Activated CD4-positive, alpha-beta T cell treated with anti-CD3 and anti-CD28 coated beads, Interleukin-2, Interleukin-6, amounts not matched to agents 100 ng/mL and 50 ng/mL, durations not matched to agents 16 hours and 8 hours (primary cell): ENCODE data around the gene SAMD4A.

Experiments
- DNase-seq: peaks from one replicate; pipeline ENCODE4 v3.0.0-alpha.2; 2020

Gene SAMD4A

DNA sequence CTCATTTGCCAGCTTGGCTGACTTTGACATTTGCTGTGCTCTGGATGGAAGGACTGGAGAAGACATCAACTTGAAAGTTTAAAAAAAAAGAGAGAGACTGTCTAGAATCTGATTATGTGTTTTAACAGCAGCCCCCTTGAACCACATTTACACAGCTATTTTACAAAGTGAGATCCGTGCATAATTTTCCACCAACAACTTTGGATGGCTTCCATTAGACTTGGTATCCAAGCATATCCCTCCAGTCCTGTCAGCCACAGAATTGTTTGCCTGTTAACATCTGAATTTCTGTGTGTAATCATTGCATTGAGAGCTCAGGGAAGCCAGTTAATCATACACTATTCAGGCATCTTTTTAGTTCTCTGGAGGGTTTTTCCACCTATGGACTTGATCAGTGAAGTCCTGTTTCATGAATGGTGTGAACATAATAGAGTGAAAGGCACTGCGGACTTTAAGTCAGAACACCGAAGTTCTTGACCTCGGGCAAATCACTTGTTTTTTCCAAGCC is 93.7 kb downstream of the SAMD4A start:
- DNase-seq = no peak

DNA sequence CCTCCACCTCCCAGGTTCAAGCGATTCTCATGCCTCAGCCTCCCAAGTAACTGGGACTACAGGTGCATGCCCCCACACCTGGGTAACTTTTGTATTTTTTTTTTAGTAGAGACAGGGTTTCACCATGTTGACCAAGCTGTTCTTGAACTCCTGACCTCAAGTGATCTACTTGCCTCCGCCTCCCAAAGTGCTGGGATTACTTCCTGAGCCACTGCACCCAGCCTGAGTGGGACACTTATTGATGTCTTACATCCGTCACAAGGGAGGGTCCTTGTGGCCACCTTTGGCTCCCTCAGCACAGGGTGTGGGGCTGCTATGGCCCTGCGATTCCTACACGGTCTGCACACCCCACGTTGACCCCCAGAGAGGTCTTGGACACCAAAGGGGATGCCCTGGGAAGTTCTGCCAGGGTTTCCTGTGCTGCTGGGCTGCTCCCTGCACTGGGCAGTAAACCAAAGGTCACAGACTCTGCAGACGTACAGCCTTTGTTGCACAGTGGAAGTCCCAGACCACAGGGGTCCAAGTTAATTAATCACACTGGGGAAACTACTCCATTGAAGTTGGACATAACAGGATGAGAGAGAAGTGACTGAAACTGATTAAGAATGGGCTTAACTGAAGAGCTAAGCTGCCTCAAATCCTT is 95.7 kb downstream of the SAMD4A start:
- DNase-seq = no peak

DNA sequence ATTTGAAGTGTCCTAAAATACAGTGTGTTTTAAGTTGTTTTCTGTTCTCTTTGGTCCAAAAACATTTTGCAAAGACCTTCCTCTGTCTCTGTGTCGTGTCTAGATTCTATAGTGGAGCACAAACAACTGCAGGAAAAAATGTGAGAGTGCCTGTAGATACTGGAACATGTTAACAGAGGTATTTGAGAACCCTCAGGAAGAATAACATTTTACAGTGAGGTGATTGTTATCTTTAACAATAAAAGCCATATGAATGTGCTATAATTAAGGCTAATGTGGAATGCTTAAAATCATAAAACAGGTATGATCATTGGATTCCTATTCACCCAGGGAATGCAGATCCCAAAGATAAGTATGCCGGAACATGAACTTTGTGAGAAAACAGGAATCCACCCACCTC is 98.0 kb downstream of the SAMD4A start:
- no peak for DNase-seq

DNA sequence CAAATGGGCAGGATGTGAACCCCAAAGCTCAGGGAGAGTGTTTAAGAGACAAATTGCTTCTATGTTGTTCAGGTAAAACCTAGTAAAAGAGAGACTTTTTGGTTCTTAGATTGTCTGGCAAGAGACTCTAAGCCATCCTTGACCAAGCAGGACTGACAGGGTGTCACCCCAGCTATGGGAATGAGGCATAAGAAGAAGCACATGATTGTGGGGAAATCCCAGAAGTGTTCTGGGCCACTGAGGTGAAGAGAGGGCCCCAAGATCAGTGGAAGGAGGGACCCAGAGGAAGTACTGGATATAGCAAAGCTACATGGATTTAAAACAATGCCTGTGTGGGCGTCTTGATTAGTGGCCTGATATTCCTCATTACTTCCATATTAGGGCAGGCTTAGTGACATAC is 99.0 kb downstream of the SAMD4A start:
- no peak for DNase-seq

DNA sequence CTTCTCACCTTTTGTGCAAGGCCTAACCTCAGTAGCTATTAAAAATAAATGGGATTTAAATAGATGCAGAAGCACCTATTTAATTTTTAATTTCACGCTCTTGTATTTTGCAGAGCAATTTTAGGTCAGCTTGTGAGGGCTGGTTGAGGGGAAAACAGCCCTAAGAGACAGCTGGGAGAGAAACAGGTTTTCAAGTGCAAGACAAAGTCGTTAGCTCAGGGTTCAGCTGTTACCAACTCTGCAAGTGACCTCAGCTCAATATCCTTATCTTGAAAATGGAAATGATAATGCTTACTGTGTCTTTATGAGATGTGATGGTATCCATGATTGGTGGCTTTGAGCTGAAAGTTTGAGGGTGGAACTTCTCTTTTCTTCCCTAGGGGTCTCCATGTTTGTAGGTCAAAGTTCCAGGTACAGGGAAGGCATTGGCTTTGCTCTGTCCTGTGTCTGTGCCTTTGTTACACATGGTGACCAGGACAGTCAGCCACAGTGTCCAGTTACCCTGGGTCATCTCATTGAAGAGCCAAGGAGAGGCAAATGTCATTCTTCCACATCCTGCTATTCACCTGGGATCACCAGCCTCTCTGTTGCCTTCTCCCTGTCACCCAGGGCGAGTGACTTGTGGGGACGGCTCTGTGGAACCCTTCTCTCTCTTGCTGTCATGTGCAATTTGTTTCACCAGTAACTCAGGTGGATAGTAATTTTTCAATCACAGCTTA is 100.3 kb downstream of the SAMD4A start:
- no peak for DNase-seq

DNA sequence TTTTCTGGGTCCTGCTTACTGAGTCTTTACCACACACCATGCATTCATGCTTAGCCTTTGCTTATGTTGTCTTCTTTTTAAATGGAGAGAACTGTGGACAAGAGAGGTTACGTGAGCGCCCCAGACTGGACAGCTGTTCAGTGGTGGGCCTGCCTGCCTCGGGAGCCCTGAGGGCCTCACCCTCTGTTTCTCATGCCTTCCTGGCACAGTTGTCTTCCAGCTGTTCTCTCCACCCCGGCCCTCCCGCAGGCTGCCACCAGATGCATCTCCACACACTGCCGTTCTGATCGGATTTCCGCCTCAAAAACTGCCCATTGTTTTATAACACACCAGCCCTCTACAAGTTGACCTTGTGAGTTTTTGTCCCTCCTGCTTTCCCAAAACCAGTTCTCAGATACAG is 100.8 kb downstream of the SAMD4A start:
- DNase-seq = no peak

DNA sequence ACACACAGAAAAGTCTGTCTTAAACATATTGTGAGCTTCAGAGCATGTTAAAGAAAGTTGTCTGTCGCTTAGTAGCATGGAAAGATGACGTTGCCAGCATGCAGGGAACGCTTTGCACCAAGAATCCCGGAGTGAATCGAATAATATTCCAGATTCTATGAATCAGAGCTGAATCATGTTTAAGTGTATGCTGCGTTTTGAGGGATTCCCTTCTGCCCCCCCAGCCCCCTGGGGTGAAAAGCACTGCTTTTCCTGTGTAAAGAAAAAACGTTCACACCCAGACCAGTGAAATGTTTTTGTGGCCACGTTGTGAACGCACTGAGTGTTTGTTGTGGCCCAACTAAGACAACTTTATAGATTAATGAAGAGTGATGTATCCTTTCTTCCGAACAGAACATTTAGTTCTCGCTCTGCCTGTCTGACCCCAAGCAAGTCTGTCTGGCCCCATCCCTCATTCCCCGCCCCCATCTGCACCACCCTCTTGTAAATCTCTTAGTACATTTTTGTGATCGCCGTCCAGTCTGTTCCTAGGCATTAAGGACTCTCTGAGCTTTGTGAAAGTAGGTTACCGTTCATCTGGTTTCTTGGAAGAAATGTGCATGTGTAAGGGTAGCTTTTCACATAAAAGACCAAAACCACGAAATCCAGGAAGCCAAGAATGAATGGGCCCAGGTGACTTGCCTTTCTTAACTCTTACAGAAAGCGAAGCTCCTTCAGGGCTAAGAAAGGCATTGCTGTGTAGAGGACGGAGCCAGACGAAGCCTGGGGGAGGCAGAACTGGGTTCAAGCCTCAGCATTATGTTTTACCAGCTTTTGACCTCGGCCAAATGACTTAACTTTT is 103.0 kb downstream of the SAMD4A start:
- DNase-seq = peak; percentile 84

DNA sequence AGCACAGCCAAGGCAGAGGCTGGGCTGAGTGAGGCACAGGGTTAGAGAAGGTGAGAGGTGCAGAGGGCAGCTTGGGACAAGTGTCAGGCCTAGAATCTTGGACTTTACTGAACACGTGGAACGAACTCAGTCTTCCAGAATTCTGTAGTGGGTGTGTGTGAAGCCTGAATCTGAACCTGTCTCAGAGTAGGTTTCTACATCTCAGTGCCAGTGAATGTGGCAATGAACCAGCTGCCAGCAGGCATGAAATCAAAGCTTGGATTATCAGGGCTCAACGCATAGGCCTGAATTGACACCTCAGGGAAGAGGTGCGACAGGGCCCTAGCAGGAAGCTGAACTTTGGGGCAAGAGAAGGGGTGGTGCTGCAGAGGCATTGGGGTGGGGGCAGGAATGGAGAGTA is 104.6 kb downstream of the SAMD4A start:
- no peak for DNase-seq

DNA sequence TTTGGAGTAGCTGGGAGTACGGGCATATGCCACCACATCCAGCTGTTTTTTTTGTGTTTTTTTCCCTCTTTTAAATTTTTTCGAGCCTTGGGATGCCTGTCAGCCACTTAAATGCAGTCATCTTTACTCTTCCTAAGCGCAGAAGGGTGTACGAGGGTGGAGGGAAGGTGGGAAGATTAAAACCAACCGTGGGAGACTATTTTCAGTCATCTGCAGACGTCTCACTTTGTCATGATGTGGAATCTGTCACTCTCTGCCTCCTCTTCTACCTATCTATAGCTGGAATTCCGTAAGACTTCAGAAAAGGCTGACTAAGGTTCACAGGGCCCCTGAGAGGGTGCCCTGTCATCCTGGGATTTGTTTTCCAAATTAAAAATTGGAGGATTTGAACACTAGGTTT is 105.3 kb downstream of the SAMD4A start:
- DNase-seq = no peak

DNA sequence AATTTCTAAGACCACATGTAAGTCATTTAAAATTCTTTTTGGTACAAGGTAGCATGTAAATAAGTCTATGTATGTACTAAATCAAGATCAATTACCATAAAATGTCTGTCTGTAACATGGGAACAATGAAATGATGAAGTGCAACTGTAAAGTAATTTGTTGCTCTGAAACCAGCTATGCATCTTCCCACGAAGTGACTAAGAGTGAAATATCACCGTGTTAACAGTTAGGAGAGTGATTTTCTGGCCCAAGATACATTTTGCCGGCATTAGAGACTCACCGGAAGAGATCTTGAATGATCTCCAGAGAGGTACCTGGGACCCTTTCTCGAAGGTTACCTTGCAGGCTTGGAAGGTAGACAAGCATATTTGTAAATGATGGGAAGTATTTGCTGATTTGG is 105.8 kb downstream of the SAMD4A start:
- peak; percentile 71 for DNase-seq

DNA sequence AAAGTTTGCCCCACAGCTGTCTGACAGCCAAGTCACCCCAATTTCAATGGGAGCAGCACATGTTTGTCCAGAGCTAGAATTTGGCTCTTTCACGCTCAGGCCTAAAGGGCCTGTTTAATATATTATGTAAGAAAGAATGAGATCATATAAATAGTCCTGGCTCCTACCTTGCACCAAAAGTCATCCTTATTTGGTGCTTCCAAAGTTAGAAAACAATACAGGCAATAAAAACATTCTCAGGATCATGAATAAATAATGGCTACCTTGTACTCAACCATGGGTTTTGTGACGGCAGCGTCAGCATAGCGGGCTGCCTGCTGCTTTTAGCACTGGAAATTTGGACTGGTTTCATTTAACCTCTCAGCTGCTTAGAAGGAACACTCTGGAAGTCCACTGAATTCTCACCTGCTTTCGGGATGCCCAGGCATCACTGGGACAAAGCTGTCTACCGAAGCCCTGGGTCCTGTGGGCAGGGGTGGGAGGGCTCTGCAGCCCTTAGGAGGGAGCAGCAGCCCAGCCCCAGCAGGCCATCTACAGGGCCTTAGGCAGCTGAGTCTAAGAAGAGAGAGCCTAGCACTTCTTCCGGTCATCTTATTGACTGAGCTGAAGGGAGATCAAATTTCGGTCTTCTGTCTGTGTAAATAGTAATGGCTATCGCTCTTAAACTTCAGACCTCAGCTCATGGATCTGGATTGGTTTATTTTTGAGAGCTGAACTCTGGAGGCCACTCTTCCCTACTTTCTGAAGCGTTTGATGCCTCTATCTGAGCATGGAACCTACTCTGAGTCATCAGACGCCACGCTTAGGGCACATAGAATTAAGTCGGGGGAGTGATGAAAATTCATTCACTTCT is 106.5 kb downstream of the SAMD4A start:
- DNase-seq = no peak

DNA sequence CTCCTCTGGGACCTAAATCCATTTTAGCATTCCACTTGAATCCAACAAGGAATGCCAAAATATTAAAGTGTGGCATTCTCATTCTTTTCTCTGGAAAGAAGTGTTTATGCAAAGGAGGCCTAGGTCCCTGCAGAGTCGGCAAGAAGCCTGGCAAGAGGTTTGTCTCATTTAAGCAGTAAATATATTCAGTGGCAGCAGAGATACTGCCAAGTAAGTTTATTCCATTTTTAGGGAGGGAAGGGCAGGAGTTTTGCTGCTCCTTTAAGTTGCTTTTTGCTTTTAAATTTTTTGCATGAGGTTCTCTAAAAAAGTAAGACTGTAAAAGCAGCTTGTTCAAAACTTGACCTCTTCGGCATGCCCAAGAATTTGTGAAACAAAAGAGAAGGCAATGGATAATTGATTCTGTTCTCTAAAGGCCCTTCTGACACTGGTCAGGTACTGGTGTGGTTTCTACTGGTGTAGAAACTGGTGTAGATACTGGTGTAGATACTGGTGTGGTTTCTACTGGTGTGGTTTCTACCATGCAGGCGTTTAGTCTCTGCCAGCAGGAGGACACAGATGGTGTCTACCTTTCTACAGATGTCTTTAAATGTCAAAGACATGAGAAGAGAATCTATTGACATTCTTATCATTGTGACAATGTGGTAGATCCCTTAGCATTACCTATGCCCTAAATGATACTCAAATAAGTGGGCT is 107.3 kb downstream of the SAMD4A start:
- DNase-seq = peak; percentile 50

DNA sequence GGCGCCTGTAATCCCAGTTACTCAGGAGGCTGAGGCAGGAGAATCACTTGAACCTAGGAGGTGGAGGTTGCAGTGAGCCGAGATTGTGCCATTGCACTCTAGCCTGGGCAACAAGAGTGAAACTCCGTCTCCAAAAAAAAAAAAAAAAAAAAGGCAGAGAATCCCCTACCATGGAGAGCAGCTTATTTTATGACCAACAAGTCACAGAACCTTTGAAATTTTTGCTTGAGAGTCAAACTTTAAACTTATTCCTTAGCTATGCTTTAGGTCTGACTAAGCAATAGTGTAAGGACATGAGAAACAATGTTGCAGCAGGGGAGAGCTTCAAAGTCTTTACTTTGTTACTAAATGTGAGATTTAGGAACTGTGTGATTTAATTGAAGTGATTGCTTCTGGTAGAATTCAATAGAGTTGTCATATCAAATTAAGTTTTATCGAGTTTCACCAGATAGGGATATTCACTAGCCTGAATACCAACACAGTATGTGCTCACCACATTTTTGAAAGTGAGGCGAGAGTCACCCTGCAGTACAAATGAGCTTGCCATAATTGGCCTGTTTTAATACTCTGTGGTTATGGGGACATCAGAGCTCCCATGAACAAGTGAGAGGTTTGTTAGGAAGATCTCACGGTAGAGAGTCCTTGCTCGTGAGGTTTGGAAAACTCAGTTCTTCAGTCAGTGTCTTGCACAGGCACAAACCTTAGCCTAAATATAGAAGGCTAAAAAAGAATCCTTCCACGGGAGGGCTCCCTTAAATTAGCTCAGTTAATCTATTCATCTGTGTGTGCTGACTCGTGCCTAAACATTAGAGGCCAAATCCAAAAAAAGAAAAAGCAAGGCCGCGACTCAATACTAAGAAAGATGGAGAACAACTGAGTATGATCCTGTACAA is 108.6 kb downstream of the SAMD4A start:
- no peak for DNase-seq

DNA sequence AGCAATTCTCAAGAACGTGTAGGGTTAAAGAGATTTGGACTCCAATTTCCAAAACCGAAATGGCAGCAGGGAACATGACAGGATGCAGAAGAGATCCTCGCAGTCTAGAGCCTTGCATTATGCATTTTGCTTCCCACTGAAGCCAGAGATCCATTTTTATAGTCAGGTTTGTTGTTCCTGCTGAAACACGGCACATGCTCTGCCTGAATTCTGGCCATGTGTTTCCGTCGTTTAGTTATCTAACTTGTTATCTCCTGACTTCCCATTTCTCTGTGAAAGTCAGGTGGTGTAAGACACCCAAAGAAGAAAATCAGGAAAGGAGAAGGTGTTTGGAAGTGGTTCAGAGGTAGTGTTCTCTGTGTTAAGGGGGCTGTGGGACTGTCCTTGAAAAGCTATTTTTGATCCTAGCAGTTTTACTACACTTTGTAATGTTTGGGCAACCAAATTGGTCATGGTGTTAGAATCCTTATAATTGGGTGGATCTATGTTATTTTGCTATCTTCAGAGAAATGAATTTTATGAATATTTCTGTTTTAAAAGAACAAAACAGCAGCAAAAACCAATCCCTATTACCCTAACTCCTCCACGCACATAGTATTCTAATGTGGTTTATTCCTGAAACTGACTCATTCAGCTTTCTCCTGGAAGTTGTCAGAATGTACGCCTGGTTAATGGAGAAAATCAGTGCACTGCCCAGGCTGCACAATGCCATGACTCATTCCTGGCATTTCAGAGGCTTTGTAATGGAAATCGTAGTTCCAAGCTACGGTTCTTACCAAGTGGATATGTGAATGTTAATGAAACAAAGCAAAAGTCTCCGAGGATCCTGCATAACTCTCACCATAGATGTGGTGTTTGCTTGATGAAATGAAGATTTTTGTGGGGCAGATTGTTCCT is 110.1 kb downstream of the SAMD4A start:
- DNase-seq = peak; percentile 33

DNA sequence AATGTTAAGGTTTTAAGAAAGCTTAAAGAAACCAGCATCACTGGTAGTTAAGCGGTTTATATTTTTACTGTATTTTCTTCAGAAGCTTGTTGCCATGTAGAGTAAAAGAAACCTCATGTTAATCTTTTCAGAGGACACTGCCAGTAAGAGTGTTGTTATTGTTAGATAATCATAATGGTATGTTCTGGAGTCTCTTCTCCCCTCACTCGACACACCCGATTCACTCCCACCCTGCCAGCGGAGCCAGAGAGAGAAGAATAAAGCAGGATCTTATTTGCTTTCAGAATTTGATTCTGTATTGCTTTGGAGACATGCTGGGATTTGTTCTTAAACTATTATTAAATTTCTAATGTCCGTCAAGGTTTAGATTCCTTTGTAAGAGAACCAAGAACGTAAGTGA is 113.7 kb downstream of the SAMD4A start:
- DNase-seq = no peak

DNA sequence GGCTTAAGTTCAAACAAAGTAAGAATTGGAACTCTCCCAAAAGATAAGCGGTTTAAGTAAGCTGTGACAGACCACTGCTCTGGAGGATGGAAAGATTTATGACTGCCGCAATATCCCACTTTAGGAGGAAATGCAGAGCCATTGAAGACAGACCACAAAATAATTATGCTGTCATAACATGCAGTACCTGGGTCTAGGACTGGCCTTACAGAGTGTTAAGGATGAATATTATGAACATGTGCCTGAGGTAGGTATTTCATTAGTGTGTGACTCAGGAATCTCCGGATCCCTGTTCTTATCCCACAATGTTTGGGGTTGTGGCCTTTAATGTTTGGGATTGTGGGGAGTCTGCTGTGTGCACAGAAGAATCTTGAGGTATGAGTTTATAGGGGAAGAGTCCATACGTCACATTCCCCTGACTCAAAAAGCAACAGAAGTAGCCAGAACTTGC is 114.9 kb downstream of the SAMD4A start:
- DNase-seq = no peak

DNA sequence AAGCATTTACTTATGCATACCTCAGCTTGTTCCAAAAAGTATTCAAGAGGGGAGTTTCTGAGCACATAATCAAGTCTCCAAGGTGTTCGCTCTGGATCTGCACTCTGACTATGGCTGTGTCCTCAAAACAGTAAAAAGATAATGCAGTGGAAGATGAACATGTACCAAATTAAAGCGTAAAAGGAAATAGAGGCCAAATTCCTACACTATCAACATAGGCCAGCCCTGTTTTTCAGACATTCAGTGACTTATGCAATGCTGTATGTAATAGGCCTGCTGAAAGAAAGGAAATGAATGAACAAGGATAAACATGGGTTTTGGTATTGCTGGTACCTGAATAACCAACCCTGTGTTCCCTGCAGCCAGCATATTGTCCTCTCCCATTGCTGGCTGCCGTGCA is 115.7 kb downstream of the SAMD4A start:
- no peak for DNase-seq

DNA sequence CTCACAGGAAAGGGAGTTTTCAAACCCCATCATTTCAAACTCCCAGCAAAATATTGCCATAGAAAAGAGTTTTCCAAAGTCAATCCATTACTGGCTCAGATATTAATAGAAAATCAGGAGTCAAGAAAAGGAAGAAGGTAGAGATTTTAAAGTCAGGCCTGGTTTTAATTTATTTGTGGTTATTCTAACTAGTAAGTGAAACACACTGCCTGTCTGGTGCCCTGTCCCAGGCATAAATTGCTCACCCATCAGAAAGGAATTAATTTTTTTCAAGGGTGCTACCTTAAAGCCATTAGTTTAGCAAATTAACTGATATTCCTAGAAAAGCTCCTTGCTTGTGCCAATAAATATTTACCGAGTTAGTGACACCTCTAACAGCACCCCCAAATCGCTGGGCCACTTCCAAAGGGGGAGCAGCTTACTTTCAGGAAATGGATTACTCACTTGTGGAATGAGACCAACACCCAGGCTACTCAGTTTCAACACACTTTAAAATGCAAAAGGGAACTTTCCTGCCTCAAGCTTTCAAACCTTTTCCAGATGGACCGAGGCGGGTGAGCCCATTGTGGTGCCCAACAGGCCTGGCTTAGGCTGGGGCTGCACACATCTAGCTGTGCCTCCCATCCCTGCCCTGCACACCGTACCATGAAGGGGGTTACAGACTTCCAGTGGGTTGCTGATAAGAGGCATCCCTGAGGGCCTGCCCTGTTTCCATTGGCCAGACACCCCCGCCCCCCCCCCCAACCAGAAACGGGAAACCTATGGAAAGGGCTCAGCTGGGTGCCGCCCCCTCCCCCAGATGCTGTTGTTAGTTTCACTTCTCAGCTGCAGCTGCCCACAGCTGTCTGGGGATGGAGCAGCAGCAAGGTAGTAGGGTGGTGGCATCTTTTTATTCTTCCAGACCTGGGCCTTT is 117.2 kb downstream of the SAMD4A start:
- no peak for DNase-seq
